PC-9 (cell line): Measurements from ENCODE around the gene R3HCC1L. TPM values are rescaled to one million over a fixed set of nuclear protein-coding genes. Genes with fewer than 3 reads are reported as not detected.

Experiments
- BruUV-seq: library from RNA; stranded (reverse); fragments of 400-500 nt; replicated peaks from 2 replicates; lab custom pipeline; 2021; lab: Mats Ljungman, UMichigan
- CTCF ChIA-PET: fragments of 300-600 bp; sonication (Branson Sonifier 250); formaldehyde crosslinking; loops from one replicate; lab custom pipeline; 2022; ENCODE audit warnings: antibody characterized with exemption; lab: Charles Lee
- POLR2A ChIA-PET: fragments of 300-600 bp; sonication (Branson Sonifier 250); formaldehyde crosslinking; loops from one replicate; lab custom pipeline; 2022; ENCODE audit warnings: antibody characterized with exemption; ENCODE audit not compliant: unreplicated experiment; lab: Charles Lee
- DNase-seq, 2 experiments: peaks; one replicate each; pipeline versions ENCODE4 v3.0.0 to v3.0.0-alpha.2; 2015 to 2022; ENCODE audit warnings: mixed read lengths in 1 of 2
- H2AFZ ChIP-seq: fragments of 200-600 bp; sonication (generic); 2 replicates; pipeline ENCODE4 v1.8.1; 2017; ENCODE audit warnings: antibody characterized with exemption
- H3F3A ChIP-seq: fragments of 200-600 bp; sonication (generic); 2 replicates; pipeline ENCODE4 v1.8.1; 2017; ENCODE audit warnings: antibody characterized with exemption, mild to moderate bottlenecking, low read depth; ENCODE audit not compliant: insufficient read depth
- H3K27ac ChIP-seq: fragments of 200-600 bp; sonication (generic); 2 replicates; pipeline ENCODE4 v1.6.1; 2016; ENCODE audit warnings: mixed run types
- H3K27me3 ChIP-seq: fragments of 200-600 bp; sonication (generic); 2 replicates; pipeline ENCODE4 v1.6.1; 2016; ENCODE audit warnings: low read depth, mixed run types; ENCODE audit not compliant: insufficient read depth
- H3K36me3 ChIP-seq: fragments of 200-600 bp; sonication (generic); 2 replicates; pipeline ENCODE4 v1.6.1; 2016; ENCODE audit warnings: low read depth, mixed run types
- H3K4me1 ChIP-seq: fragments of 200-600 bp; sonication (generic); replicated peaks from 2 replicates; pipeline ENCODE4 v1.6.1; 2016; ENCODE audit warnings: mixed run types; ENCODE audit not compliant: insufficient read depth
- H3K4me2 ChIP-seq: fragments of 200-600 bp; sonication (generic); 2 replicates; pipeline ENCODE4 v1.6.1; 2017; ENCODE audit warnings: mixed run types
- H3K4me3 ChIP-seq: fragments of 200-600 bp; sonication (generic); 2 replicates; pipeline ENCODE4 v1.6.1; 2016; ENCODE audit warnings: mixed run types
- H3K79me2 ChIP-seq: fragments of 200-600 bp; sonication (generic); 2 replicates; pipeline ENCODE4 v1.6.1; 2017; ENCODE audit warnings: low read depth, mixed run types
- H3K9me2 ChIP-seq: fragments of 200-600 bp; sonication (generic); 2 replicates; pipeline ENCODE4 v1.8.1; 2017; ENCODE audit warnings: mild to moderate bottlenecking; ENCODE audit not compliant: insufficient read depth
- H3K9me3 ChIP-seq: fragments of 200-600 bp; sonication (generic); 2 replicates; pipeline ENCODE4 v1.8.1; 2016; ENCODE audit warnings: low read depth; ENCODE audit not compliant: insufficient read depth
- H4K20me1 ChIP-seq: fragments of 200-600 bp; sonication (generic); 2 replicates; pipeline ENCODE4 v1.8.1; 2017; ENCODE audit not compliant: insufficient read depth
- EZH2 ChIP-seq: fragments of 200-600 bp; sonication (generic); IDR thresholded peaks from 2 replicates; pipeline ENCODE4 v1.8.0; 2017; ENCODE audit warnings: antibody characterized with exemption, low read depth
- intact Hi-C: fragments of 100-400 bp; cut with micrococcal nuclease; formaldehyde crosslinking; loops from one replicate; pipeline ENCODE4 v1.10.0; 2022; ENCODE audit not compliant: unreplicated experiment
- total RNA-seq: library from RNA; stranded (reverse); gene quantifications from 2 replicates; pipeline ENCODE4 v1.2.3, GENCODE V29; 2021
- TF ChIP-seq, protein P1 (sequence below): fragments of 200-600 bp; sonication (generic); conservative IDR thresholded peaks from 2 replicates; pipeline ENCODE4 v1.6.1; 2017; ENCODE audit warnings: mixed run types, antibody characterized with exemption, mild to moderate bottlenecking, moderate library complexity

R3HCC1L gene
- total RNA-seq, 1 experiment from 2014 or later = 7.0 TPM

DNA sequence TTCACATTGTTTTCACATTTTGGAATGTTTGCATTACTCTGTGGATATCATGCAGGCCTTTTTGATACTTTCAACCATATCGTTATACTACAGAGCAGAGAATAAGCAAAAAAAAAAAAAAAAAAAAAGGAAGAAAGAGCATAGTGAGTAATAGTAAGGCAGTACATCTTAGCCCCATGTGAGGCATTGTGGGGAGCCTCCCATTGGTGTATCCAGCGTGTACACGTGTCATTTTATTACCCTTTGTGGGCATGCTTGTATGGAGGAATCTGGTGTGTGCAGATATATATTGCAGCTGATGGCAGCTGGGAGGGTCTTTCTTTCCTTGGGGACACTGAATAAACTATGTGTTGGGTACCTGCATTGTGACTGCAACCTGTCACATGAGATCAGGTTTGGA, 19.6 kb downstream of the R3HCC1L start:
- Histone ChIP-seq H2AFZ (no peak overlapping the region), H3F3A (no peaks in the 10 kb centered on the region), H3K27me3 (no peaks in the 10 kb centered on the region), H4K20me1 (no peaks in the 10 kb centered on the region; the same call in 1 of the 2 replicates), H3K79me2 (peaks cover 21% of the 10 kb centered on the region; the same call in 1 of the 2 replicates), H3K4me1 (no peaks in the 10 kb centered on the region), H3K27ac (no peak overlapping the region), H3K4me2 (no peak overlapping the region), H3K9me2 (no peaks in the 10 kb centered on the region), H3K4me3 (no peak overlapping the region), H3K9me3 (no peaks in the 10 kb centered on the region), H3K36me3 (no peaks in the 10 kb centered on the region)
- no peak for DNase-seq
- BruUV-seq = no TSS peak
- ChIA-PET POLR2A (no interaction called here), CTCF (no interaction called here)
- TF ChIP-seq EZH2 = no peak
- TF ChIP-seq, protein P1, sequence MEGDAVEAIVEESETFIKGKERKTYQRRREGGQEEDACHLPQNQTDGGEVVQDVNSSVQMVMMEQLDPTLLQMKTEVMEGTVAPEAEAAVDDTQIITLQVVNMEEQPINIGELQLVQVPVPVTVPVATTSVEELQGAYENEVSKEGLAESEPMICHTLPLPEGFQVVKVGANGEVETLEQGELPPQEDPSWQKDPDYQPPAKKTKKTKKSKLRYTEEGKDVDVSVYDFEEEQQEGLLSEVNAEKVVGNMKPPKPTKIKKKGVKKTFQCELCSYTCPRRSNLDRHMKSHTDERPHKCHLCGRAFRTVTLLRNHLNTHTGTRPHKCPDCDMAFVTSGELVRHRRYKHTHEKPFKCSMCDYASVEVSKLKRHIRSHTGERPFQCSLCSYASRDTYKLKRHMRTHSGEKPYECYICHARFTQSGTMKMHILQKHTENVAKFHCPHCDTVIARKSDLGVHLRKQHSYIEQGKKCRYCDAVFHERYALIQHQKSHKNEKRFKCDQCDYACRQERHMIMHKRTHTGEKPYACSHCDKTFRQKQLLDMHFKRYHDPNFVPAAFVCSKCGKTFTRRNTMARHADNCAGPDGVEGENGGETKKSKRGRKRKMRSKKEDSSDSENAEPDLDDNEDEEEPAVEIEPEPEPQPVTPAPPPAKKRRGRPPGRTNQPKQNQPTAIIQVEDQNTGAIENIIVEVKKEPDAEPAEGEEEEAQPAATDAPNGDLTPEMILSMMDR = no peak
- intact Hi-C loops = no loop called here

DNA sequence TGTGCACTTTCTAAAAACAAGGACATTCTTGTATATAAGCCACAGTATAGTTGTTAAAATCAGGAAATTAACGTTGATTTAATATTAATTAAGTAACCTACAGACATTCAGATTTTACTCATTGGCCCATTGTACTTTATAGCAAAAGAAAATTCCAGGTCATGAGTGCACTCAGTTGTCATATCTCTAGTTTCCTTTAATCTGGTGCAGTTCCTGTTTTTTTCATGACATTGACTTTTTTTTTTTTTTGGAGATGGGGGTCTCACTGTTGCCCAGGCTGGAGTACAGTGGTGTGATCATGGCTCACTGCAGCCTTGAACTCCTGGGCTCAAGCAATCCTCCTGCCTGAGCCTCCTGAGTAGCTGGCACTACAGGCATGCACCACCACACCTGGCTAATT, 24.1 kb downstream of the R3HCC1L start:
- no peaks in the 10 kb centered on the region for H3K27me3 ChIP-seq
- H3K4me2 ChIP-seq = no peak overlapping the region
- no peaks in the 10 kb centered on the region for H3K36me3 ChIP-seq
- H2AFZ ChIP-seq = no peak overlapping the region
- H3K27ac ChIP-seq = no peak overlapping the region
- no peaks in the 10 kb centered on the region for H3F3A ChIP-seq
- DNase-seq = no peak
- H3K9me3 ChIP-seq = no peaks in the 10 kb centered on the region
- POLR2A ChIA-PET = no interaction called here
- intact Hi-C loops = no loop called here
- peaks cover 4% of the 10 kb centered on the region; the same call in 1 of the 2 replicates for H4K20me1 ChIP-seq
- H3K9me2 ChIP-seq = no peaks in the 10 kb centered on the region
- H3K4me3 ChIP-seq = no peak overlapping the region
- no peaks in the 10 kb centered on the region for H3K4me1 ChIP-seq
- BruUV-seq = no TSS peak
- CTCF ChIA-PET = no interaction called here
- no peaks in the 10 kb centered on the region for H3K79me2 ChIP-seq
- TF ChIP-seq, protein P1 = no peak
- no peak for TF ChIP-seq EZH2

DNA sequence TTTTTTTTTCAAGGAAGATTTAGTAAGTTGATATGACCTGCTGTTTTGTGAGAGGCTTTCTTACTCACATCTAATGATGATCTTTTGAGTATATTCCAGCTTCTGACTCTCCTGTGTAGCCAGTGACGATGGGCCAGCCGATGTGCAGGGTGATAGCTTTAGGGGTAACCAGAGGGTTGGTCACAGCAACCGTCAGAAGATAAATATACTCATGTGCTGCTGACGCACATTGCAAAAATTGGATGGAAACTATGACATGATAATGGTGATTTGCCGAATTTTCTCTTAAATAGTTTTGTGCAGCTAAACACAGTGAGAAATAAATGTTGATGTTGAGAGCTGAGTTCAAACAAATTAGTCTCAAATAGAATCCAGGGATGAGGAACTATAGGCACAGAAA, 29.5 kb downstream of the R3HCC1L start:
- Histone ChIP-seq H3K36me3 (no peaks in the 10 kb centered on the region), H3K79me2 (no peaks in the 10 kb centered on the region), H3K9me3 (no peaks in the 10 kb centered on the region), H3K4me3 (no peak overlapping the region), H3F3A (no peaks in the 10 kb centered on the region), H2AFZ (no peak overlapping the region), H3K27me3 (no peaks in the 10 kb centered on the region), H3K4me2 (no peak overlapping the region), H3K9me2 (no peaks in the 10 kb centered on the region), H4K20me1 (0 out of 2 replicates have a peak, but pooled peaks cover 4% of the 10 kb centered on the region), H3K4me1 (no peaks in the 10 kb centered on the region), H3K27ac (no peak overlapping the region)
- ChIA-PET POLR2A (no interaction called here), CTCF (no interaction called here)
- no peak for TF ChIP-seq EZH2
- TF ChIP-seq, protein P1 = no peak
- no peak for DNase-seq
- intact Hi-C loops = no loop called here
- BruUV-seq = no TSS peak
